H1 (cell line): Measurements from ENCODE around the gene POLR3H. TPM values are rescaled to one million over a fixed set of nuclear protein-coding genes. Genes with fewer than 3 reads are reported as not detected.

Experiments used
- SIX5 ChIP-seq: IDR thresholded peaks from 2 replicates; pipeline ENCODE4 v1.6.1; 2011; ENCODE audit warnings: mild to moderate bottlenecking, low read depth, low read length
- SUZ12 ChIP-seq: fragments of 200-600 bp; sonication (generic); IDR thresholded peaks from 2 replicates; pipeline ENCODE4 v1.6.1; 2012; ENCODE audit warnings: mild to moderate bottlenecking, inconsistent platforms, low read length, moderate library complexity, mixed read lengths
- polyA plus RNA-seq, 7 experiments: library from polyadenylated mRNA; depleted of rRNA in 3 of 7; stranded (reverse) in 5 of 7; unstranded in 2 of 7; fragments of >200 nt in 5 of 7; fragments of 200-250 nt in 2 of 7; gene quantifications; 1 replicate in 5 of 7; 2 replicates in 1 of 7; 4 replicates in 1 of 7; pipeline versions ENCODE4 v1.2.1 to v1.2.3, GENCODE V29; 2011 to 2013; ENCODE audit warnings: missing spikeins in 2 of 7, mixed read lengths in 2 of 7
- total RNA-seq: library from RNA; stranded (reverse); fragmentation: NEBNext Ultra II Directional; extraction: Animal tissue kit (Norgen Biotek cat#: 25700); gene quantifications from 2 replicates; pipeline ENCODE4 v1.2.1, GENCODE V29; 2021

POLR3H gene
- total and polyA plus RNA-seq, 2 of the 8 experiments (the other 6 are each of a cell fraction or from before 2014, with no cell fraction given), result 29.7 to 39.2 TPM

DNA sequence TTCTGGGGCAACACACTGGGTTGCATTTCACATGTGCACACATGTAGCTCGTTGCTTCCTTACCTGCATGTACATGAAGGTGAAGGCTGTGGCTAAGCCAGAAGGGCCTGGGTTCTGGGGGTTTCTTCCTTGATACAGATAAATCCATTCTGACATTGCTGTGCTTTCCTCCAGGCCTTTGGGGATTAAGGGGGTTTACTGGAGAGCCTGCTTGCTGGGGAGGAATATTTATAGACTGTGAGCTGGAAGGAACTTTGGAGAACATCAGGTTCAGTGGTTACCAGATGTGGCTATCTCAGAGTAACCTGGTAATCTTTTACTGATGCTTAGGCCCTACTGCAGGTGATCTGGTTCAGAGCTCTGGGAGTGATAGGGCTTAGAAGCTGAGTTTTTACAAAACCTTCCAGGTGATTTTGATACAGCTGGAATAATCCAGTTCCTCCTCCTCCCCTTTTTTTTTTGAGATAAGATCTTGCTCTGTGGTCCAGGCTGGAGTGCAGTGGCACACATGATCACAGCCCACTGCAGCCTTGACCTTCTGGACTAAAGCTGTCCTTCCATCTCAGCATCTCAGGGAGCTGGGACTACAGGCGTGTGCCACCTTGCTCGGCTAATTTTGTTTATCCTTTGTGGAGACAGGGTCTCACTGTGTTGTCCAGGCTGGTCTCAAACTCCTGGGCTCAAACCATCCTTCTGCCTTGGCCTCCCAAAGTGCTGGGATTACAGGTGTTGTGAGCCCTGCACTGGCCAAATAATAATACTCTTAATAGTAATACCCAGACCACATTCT is 55.5 kb downstream of the POLR3H start (continued):
- TF ChIP-seq SIX5 (no peak), SUZ12 (no peak)
- TF ChIP-seq, all 59 proteins: peak for 0
